ENCODE measurements around the gene C1orf21.

GRCh38 chr1:184479435-184480167 is 92.8 kb downstream of the C1orf21 start:
- no peak for TF ChIP-seq CTCF (IDR thresholded peaks at IDR 0.05)
- TF ChIP-seq JUND (IDR thresholded peaks at IDR 0.05), result no peak
- no peak for TF ChIP-seq TAF1 (IDR thresholded peaks at IDR 0.05; ENCODE audit: borderline replicate concordance, low read depth, low read length)
- no peak for TF ChIP-seq MAX (IDR thresholded peaks at IDR 0.05; ENCODE audit: low read depth)
- no peak for TF ChIP-seq NFIC (IDR thresholded peaks at IDR 0.05; ENCODE audit: borderline replicate concordance)
- TF ChIP-seq POLR2AphosphoS5 (IDR thresholded peaks at IDR 0.05; ENCODE audit: low read depth, low read length), result no peak
- no peak for TF ChIP-seq GABPA (IDR thresholded peaks at IDR 0.05; ENCODE audit: low read depth)
- no peak for TF ChIP-seq EP300 (IDR thresholded peaks at IDR 0.05; ENCODE audit: borderline replicate concordance in 1 of 2, low read depth in 1 of 2, low read length in 1 of 2)
- TF ChIP-seq REST (IDR thresholded peaks at IDR 0.05; ENCODE audit: low read depth, low read length), result no peak

Measured in SK-N-SH (cell line).